Subcutaneous abdominal adipose tissue (tissue), 5 donors: Measurements from ENCODE around the gene GBE1.
A peak's percentile ranks its signal among the peaks of the same experiment; 100 is the strongest.

Experiments used
- H3K27ac ChIP-seq: one replicate; pipeline ENCODE4 v1.7.0; 2013; ENCODE audit warnings: low read depth, mild to moderate bottlenecking, inconsistent platforms, low read length, moderate library complexity
- H3K27me3 ChIP-seq, 5 donors: one replicate each; pipeline ENCODE4 v1.7.0; 2013; ENCODE audit warnings: low read length in 5 of 5, inconsistent platforms in 1 of 5; ENCODE audit not compliant: control insufficient read depth in 5 of 5, insufficient read depth in 4 of 5
- H3K36me3 ChIP-seq, 5 donors: one replicate each; pipeline ENCODE4 v1.7.0; 2013; ENCODE audit warnings: low read length in 5 of 5; ENCODE audit not compliant: control insufficient read depth in 5 of 5, insufficient read depth in 5 of 5
- H3K4me1 ChIP-seq, 5 donors: one replicate each; pipeline ENCODE4 v1.7.0; 2013; ENCODE audit warnings: low read length in 5 of 5, mild to moderate bottlenecking in 3 of 5, moderate library complexity in 1 of 5; ENCODE audit not compliant: control insufficient read depth in 5 of 5, insufficient read depth in 5 of 5
- H3K4me3 ChIP-seq, 5 donors: one replicate each; pipeline ENCODE4 v1.7.0; 2013; ENCODE audit warnings: low read length in 5 of 5, low read depth in 1 of 5
- H3K9ac ChIP-seq, 5 donors: one replicate each; pipeline ENCODE4 v1.7.0; 2013; ENCODE audit warnings: low read length in 5 of 5, mild to moderate bottlenecking in 4 of 5, moderate library complexity in 3 of 5
- H3K9me3 ChIP-seq, 5 donors: one replicate each; pipeline ENCODE4 v1.7.0; 2013; ENCODE audit warnings: low read length in 5 of 5; ENCODE audit not compliant: control insufficient read depth in 5 of 5
- donor health status: healthy.
- donor health status: healthy.
- donor health status: healthy.
- donor health status: healthy.
- donor health status: healthy.

Gene GBE1

DNA sequence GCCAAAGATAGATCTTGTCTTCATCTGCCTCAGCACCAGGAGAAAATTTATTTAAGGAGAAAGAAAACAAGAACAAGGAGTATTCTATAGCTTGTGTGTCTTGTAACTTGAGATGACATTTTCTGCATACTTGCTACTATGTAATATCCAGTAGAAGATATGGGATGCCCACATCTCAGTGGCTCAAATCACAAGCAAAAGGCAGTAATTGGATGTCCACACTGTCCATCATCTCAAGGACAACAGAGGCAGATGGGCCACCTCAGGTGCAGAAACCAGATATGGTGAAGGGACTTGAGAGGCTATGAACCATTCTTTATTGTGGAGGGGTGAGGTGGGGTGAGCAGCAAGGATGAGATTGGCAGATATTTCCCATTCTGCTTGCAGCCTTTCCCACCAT lies 309.0 kb downstream of the GBE1 start:
- Histone ChIP-seq H3K4me1 (peaks cover 0 to 33% (median 5%) of the 10 kb centered on the region in 5 donors), H3K9me3 (peaks cover 0 to 2% (median 0%) of the 10 kb centered on the region in 5 donors), H3K4me3 (no peak overlapping the region), H3K27ac (peak overlapping the region; percentile 58), H3K36me3 (no peaks in the 10 kb centered on the region), H3K9ac (peak overlapping the region in 1 of 5 donors; percentile 49), H3K27me3 (no peaks in the 10 kb centered on the region)

GRCh38 chr3:81451611-81452010 lies 309.8 kb downstream of the GBE1 start:
- Histone ChIP-seq H3K4me3 (no peak overlapping the region), H3K36me3 (no peaks in the 10 kb centered on the region), H3K9me3 (peaks cover 0 to 2% (median 0%) of the 10 kb centered on the region in 5 donors), H3K4me1 (peaks cover 0 to 41% (median 5%) of the 10 kb centered on the region in 5 donors), H3K27ac (peak overlapping the region; percentile 58), H3K27me3 (no peaks in the 10 kb centered on the region), H3K9ac (peak overlapping the region in 2 of 5 donors; percentile 2 to 27)

DNA sequence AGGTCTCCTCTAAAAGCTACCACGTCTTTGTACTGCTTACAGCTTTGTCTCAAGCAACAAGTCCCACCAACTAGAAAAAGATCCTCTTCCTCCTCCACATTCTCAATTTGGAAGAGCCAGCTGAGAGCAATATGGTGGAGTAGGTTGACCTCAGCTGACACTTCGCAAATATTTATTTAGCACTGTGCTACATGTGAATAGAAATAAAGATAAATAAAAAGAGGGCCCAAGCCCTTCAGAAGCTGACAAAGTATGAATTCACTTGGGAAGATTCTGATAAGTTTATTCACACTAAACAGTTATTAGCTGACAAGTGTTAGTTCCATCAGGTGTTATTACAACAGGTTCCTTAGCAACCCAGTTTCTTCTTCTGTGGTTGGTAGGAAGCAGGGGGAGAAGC lies 310.3 kb downstream of the GBE1 start:
- H3K9ac ChIP-seq, result peak overlapping the region in 2 of 5 donors; percentile 2 to 27
- H3K27me3 ChIP-seq, result no peaks in the 10 kb centered on the region
- peaks cover 0 to 45% (median 8%) of the 10 kb centered on the region in 5 donors for H3K4me1 ChIP-seq
- H3K36me3 ChIP-seq, result no peaks in the 10 kb centered on the region
- peak overlapping the region; percentile 58 for H3K27ac ChIP-seq
- H3K9me3 ChIP-seq, result peaks cover 0 to 2% (median 0%) of the 10 kb centered on the region in 5 donors
- H3K4me3 ChIP-seq, result no peak overlapping the region

DNA sequence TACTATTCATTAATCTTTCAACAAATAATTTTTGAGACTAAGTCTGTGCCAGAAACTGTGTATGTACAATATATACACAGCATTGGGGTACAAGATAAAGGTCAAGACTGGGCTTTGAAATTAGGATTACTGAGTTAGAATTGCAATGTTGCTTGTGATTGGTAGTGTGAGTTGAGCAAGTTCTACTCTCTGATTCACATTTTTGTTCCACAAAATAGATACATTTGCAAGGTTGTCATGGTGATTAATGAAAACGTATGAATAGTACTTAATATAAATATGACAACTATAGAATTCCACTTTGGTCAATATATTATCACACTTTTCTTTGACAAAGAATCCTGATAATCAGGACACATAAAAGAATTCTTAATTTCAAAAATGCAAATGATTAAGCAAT lies 314.6 kb downstream of the GBE1 start:
- Histone ChIP-seq H3K9ac (no peak overlapping the region), H3K9me3 (no peaks in the 10 kb centered on the region), H3K4me1 (peaks cover 2 to 64% (median 22%) of the 10 kb centered on the region in 5 donors), H3K27ac (peak overlapping the region; percentile 51), H3K27me3 (no peaks in the 10 kb centered on the region), H3K4me3 (no peak overlapping the region), H3K36me3 (no peaks in the 10 kb centered on the region)

DNA sequence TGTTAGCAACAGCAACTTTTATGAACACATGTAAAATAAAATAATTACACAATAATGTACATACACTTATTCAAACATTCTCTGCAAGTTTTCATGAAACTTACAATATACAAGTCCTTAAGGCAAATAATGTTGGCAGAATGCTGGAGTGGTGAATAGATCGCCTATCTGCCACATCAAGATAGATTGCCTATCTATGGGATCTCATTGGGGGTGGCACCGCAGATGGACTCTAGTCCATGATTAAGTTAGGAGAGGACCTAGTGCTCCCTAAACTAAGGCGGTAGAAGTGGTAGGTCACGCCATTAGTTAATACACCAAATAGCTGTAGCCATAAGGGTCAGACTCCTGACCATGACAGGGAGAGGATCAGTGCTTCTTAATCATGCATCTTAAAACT lies 315.7 kb downstream of the GBE1 start:
- no peaks in the 10 kb centered on the region for H3K9me3 ChIP-seq
- H3K27me3 ChIP-seq, result no peaks in the 10 kb centered on the region
- no peak overlapping the region for H3K4me3 ChIP-seq
- no peaks in the 10 kb centered on the region for H3K36me3 ChIP-seq
- H3K9ac ChIP-seq, result no peak overlapping the region
- peaks cover 2 to 54% (median 22%) of the 10 kb centered on the region in 5 donors for H3K4me1 ChIP-seq
- no peak overlapping the region for H3K27ac ChIP-seq

DNA sequence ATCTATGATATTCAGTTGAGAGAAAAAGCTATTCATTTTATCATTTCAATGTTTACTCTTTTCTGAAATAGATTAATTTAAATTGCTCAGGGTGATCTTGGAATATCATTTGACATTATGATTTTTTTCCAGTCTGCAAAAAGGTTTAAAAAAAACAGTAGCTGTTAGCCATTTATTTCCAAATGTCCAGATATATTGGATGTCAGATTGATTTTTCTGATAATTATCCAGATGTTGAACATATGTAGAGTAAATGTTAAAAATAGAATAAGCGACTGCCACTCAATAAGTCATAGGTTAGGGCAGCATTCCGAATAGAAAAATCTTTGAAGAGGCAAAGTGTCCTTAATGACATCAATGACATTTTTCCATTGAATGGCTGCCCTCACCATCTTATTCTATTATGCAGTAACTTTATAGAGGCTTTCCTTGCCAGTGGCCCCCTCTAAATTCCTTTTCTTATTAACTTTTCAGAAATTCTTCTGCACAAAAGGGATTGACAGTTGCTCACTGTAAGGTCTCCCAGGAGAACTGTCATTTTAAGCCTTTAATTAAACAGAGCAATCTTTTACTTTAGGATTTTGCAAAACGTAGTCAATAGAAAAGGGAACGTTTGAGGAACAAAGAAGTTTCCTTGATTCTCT lies 316.5 kb downstream of the GBE1 start:
- Histone ChIP-seq H3K27ac (peak overlapping the region; percentile 83), H3K36me3 (no peaks in the 10 kb centered on the region), H3K9me3 (no peaks in the 10 kb centered on the region), H3K4me1 (peaks cover 2 to 54% (median 22%) of the 10 kb centered on the region in 5 donors), H3K9ac (peak overlapping the region in 2 of 5 donors; percentile 0 to 63), H3K4me3 (no peak overlapping the region), H3K27me3 (no peaks in the 10 kb centered on the region)

DNA sequence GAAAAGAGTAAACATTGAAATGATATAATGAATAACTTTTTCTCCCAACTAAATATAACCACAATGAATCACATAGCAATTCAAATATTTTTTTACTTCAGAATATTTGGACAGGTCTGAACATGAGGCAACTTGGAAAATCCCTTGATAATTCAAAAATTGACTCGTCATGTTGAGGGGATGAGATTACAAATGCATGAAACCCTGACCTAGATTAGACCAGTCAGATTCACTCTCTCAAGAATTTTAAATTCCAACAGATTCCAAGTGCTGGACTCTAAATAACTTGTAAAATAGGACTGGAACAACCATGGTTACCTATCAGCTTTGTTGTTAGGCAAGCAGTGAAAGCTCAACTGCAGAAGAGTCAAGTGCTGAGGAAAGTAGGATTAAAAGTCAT lies 317.5 kb downstream of the GBE1 start:
- H3K4me3 ChIP-seq, result no peak overlapping the region
- H3K9me3 ChIP-seq, result no peaks in the 10 kb centered on the region
- no peaks in the 10 kb centered on the region for H3K36me3 ChIP-seq
- H3K4me1 ChIP-seq, result peaks cover 2 to 51% (median 22%) of the 10 kb centered on the region in 5 donors
- H3K9ac ChIP-seq, result peak overlapping the region in 4 of 5 donors; percentile 0 to 63 (median 56)
- no peaks in the 10 kb centered on the region for H3K27me3 ChIP-seq
- peak overlapping the region; percentile 83 for H3K27ac ChIP-seq

- Histone ChIP-seq H3K4me1 (peaks cover 2 to 46% (median 22%) of the 10 kb centered on the region in 5 donors), H3K4me3 (no peak overlapping the region), H3K9me3 (no peaks in the 10 kb centered on the region), H3K27ac (peak overlapping the region; percentile 83), H3K9ac (peak overlapping the region in 2 of 5 donors; percentile 27 to 60), H3K36me3 (no peaks in the 10 kb centered on the region), H3K27me3 (no peaks in the 10 kb centered on the region)
Measured at GRCh38 chr3:81443457-81443782, 318.0 kb downstream of the GBE1 start.

DNA sequence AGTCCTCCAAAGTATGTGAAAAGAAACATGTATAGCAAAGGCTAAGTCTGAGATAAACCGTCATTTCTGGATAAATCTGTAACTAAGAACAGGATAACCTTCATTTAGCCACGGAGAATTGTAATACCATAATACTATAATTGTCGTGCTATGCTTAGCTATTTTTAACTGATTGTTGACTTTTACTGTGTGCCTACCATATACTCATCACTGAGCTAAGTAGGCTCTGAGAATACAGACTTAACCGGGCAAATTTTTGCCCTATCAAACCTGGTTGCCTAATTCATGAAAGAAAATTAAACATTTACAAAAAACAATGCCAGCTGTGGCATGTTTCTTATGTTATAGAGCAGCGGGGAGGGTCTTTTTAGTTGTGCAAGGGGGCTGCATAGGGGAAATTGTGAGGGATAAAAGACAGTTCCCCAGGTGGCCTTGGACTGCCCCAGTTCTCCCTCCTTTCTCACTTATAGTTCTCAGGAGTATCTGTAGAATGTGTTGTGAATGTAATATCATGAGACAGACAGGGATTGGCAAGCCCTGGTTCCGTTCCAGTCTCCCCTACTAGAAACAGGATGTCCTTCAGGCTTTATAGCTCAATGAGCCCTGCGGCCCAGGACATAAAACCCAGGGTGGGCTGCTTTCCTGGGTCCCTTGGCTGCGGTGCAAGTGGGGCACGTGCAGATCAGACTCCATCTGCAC lies 318.5 kb downstream of the GBE1 start:
- Histone ChIP-seq H3K36me3 (no peaks in the 10 kb centered on the region), H3K27me3 (no peaks in the 10 kb centered on the region), H3K9me3 (no peaks in the 10 kb centered on the region), H3K4me3 (no peak overlapping the region), H3K4me1 (peaks cover 2 to 41% (median 18%) of the 10 kb centered on the region in 5 donors), H3K9ac (peak overlapping the region in 1 of 5 donors; percentile 60), H3K27ac (peak overlapping the region; percentile 83)

GRCh38 chr3:81440661-81441060 lies 320.8 kb downstream of the GBE1 start:
- Histone ChIP-seq H3K9me3 (no peaks in the 10 kb centered on the region), H3K4me3 (no peak overlapping the region), H3K9ac (no peak overlapping the region), H3K27me3 (no peaks in the 10 kb centered on the region), H3K4me1 (peaks cover 2 to 25% (median 14%) of the 10 kb centered on the region in 5 donors), H3K27ac (no peak overlapping the region), H3K36me3 (no peaks in the 10 kb centered on the region)
